GM10266 (cell line): ENCODE data around the gene DNAH8.
A peak's percentile ranks its signal among the peaks of the same experiment; 100 is the strongest.

Experiments
- DNase-seq: peaks from one replicate; pipeline ENCODE4 v3.0.0; 2012; ENCODE audit errors: extremely low spot score
- TF ChIP-seq, protein P1 (sequence below): IDR thresholded peaks from 2 replicates; pipeline ENCODE4 v1.5.1; 2012; ENCODE audit warnings: mild to moderate bottlenecking, low read depth; ENCODE audit not compliant: control insufficient read depth, insufficient read depth; ENCODE audit errors: missing control alignments

DNAH8 gene, protein sequence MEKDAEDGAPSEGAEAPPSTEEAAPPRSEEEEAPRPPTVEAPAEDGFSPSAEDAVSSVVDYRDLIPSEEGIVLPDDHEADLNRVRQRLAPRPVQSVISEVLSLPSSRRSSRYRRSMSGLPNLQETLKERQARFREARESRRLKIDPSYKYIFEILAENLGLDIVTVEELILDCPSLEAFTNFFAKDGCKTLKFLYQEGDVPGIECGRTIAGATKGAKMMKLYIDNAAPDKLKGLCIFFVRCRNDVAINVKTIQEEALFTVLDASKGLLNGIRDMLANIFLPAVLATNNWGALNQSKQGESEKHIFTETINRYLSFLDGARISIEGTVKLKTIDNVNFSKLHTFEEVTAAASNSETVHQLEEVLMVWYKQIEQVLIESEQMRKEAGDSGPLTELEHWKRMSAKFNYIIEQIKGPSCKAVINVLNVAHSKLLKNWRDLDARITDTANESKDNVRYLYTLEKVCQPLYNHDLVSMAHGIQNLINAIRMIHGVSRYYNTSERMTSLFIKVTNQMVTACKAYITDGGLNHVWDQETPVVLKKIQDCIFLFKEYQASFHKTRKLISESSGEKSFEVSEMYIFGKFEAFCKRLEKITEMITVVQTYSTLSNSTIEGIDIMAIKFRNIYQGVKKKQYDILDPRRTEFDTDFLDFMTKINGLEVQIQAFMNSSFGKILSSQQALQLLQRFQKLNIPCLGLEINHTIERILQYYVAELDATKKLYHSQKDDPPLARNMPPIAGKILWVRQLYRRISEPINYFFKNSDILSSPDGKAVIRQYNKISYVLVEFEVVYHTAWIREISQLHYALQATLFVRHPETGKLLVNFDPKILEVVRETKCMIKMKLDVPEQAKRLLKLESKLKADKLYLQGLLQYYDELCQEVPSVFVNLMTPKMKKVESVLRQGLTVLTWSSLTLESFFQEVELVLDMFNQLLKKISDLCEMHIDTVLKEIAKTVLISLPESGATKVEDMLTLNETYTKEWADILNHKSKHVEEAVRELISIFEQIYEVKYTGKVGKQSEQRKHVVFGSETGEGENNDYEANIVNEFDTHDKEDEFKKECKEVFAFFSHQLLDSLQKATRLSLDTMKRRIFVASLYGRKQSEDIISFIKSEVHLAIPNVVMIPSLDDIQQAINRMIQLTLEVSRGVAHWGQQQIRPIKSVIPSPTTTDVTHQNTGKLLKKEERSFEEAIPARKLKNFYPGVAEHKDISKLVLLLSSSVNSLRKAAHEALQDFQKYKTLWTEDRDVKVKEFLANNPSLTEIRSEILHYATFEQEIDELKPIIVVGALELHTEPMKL (N-terminal part only)

GRCh38 chr6:38715016-38715689 is at the start of gene DNAH8:
DNAH8 (plus strand) TSS chr6:38715311; CDS start chr6:38722810, 7,499 bp downstream.
- no peak for DNase-seq
- TF ChIP-seq, protein P1, sequence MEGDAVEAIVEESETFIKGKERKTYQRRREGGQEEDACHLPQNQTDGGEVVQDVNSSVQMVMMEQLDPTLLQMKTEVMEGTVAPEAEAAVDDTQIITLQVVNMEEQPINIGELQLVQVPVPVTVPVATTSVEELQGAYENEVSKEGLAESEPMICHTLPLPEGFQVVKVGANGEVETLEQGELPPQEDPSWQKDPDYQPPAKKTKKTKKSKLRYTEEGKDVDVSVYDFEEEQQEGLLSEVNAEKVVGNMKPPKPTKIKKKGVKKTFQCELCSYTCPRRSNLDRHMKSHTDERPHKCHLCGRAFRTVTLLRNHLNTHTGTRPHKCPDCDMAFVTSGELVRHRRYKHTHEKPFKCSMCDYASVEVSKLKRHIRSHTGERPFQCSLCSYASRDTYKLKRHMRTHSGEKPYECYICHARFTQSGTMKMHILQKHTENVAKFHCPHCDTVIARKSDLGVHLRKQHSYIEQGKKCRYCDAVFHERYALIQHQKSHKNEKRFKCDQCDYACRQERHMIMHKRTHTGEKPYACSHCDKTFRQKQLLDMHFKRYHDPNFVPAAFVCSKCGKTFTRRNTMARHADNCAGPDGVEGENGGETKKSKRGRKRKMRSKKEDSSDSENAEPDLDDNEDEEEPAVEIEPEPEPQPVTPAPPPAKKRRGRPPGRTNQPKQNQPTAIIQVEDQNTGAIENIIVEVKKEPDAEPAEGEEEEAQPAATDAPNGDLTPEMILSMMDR, result no peak

DNA sequence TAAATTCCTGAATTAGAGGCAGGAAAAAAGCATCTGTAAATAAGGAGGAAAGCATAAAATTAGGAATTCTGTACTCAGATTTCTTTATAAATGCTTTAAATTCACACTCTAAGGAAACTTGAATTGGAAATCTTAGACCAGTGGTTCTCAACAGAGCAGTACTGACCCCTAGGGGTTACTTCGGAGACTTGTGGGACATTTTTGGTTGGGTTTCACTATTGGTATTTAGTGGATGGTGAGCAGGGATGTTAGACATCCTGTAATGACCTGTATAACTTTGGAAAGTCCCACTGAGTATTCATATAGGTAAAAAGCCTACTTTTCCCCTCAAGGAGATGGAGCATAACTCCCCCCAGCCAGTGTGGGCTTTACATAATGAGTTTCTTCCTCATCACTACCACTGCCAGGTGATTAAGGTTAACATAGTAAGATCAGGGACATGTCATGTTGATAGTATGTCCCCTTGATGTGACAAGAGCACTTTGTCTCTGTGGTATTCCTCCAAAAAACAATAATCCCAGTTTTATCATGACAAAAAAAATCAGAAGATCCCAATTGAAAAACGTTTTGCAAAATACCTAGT is 43.1 kb upstream of the DNAH8 start:
- DNase-seq, result peak; percentile 63
- TF ChIP-seq, protein P1, result peak; percentile 51

DNA sequence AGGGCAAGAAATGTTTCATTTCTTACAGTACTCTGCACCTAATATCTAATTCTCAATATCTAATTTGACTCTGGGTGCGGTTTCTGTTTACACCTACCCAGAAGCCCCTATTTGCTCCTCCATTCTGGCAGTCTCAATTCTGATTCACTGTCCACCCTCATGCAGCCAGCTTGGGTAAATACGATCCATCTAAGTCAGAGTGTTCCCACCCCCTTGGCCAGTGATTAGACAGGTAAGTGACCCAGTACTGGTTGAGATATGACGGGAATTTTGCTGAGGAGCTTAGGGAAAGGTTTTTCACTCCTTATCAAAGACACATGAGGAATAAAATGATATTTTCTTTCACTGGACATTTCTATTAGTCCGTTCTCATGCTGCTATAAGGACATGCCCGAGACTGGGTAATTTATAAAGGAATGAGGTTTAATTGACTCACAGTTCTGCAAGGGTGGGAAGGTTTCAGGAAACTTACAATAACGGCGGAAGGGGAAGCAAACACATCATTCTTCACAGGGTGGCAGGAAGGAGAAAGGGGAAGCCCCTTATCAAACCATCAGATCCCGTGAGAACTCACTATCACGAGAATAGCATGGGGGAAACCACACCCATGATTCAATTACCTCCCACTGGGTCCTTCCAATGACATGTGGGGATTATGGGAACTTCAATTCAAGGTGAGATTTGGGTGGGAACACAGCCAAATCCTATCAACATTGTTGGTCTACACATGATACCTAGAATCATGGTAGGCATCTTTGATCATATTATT is 41.5 kb upstream of the DNAH8 start:
- no peak for DNase-seq
- TF ChIP-seq, protein P1, result no peak

- no peak for DNase-seq
- TF ChIP-seq, protein P1, result no peak
Measured at GRCh38 chr6:38676236-38676973, 38.7 kb upstream of the DNAH8 start.

DNA sequence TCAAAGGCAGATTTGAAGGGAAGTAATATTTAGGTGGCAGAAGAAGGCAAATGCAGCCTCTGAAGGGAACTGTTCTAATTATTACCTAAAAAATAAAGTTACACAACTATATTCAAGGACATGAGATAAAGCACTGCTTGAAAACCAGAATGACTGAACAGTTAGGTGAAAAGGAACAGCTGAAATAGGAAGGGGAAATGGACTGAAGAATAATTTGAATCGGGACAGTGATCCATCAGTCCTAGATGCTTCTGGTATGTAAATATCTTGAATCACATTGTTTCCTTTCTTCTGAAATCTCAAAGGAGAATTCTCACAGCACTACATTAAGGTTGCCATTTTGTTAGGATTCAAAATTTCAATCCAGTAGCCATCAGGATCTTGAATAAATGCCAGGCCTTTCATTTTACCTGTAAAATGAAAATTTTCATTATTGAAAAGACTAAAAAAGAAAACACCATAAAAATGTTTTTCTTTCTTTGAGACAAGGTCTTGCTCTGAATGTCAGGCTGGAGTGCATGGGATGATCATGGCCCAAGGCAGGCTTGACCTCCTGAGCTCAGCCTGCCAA is 38.1 kb upstream of the DNAH8 start:
- no peak for DNase-seq
- TF ChIP-seq, protein P1, result no peak
